HepG2 (cell line): ENCODE results near the gene RAD51D. TPM values are rescaled to one million over a fixed set of nuclear protein-coding genes. Genes with fewer than 3 reads are reported as not detected.

ENCODE experiments used
- ATAC-seq: fragments of 200-7000 bp; cut with Tn5 transposase; 3 replicates; pipeline ENCODE4 v1.9.1; 2020; ENCODE audit warnings: mild to moderate bottlenecking, moderate library complexity
- BruUV-seq: library from RNA; stranded (reverse); fragments of 400-500 nt; replicated peaks from 2 replicates; lab custom pipeline; 2021; lab: Mats Ljungman, UMichigan
- CTCF ChIA-PET: fragments of 300-600 bp; formaldehyde crosslinking; extraction: SDS; loops from one replicate; lab custom pipeline; 2021; ENCODE audit warnings: low total read pairs, inconsistent platforms, low intra/inter-chr PET ratio; lab: Yijun Ruan, JAX
- POLR2A ChIA-PET: fragments of 350-600 bp; sonication (Branson Sonifier 250); formaldehyde crosslinking; loops from one replicate; lab custom pipeline; 2020; ENCODE audit warnings: antibody characterized with exemption, inconsistent platforms; lab: Yijun Ruan, JAX
- DNase-seq: peaks from one replicate; pipeline ENCODE4 v3.0.0-alpha.2; 2015; ENCODE audit warnings: low spot score
- FAIRE-seq: peaks from 3 replicates; lab custom pipeline; 2011; peaks lifted over from hg19 to GRCh38; lab: Jason Lieb, UNC
- H2AFZ ChIP-seq: one replicate; pipeline ENCODE4 v1.6.1; 2011; ENCODE audit warnings: low read length, inconsistent platforms
- H3K27ac ChIP-seq: fragments of 300-600 bp; 3 replicates; pipeline ENCODE4 v1.8.0; 2011; ENCODE audit warnings: mixed run types, mild to moderate bottlenecking, mixed read lengths, low read length, inconsistent platforms; ENCODE audit not compliant: insufficient read depth; ENCODE audit errors: extremely low read length
- H3K27me3 ChIP-seq, 2 experiments: fragments of 200-600 bp in 1 of 2; 2 replicates in 1 of 2; 3 replicates in 1 of 2; pipeline versions ENCODE4 v1.6.0 to v1.8.0; 2011; ENCODE audit warnings: low read length in 2 of 2, mild to moderate bottlenecking in 2 of 2, moderate library complexity in 2 of 2, inconsistent platforms in 1 of 2; ENCODE audit not compliant: insufficient read depth in 2 of 2, control insufficient read depth in 1 of 2
- H3K36me3 ChIP-seq, 2 experiments: fragments of 200-600 bp in 1 of 2; replicated peaks in 1 of 2; 2 replicates in 1 of 2; 3 replicates in 1 of 2; pipeline versions ENCODE4 v1.5.1 to v1.8.0; 2011; ENCODE audit warnings: low read length in 2 of 2, inconsistent platforms in 1 of 2; ENCODE audit not compliant: insufficient read depth in 2 of 2, control insufficient read depth in 1 of 2
- H3K4me1 ChIP-seq: 2 replicates; pipeline ENCODE4 v1.5.1; 2012; ENCODE audit warnings: low read length, inconsistent platforms; ENCODE audit not compliant: insufficient read depth
- H3K4me2 ChIP-seq: 2 replicates; pipeline ENCODE4 v1.6.0; 2011; ENCODE audit warnings: low read depth, low read length, inconsistent platforms
- H3K4me3 ChIP-seq, 3 experiments: fragments of 200-600 bp in 1 of 3; sonication (generic), shearing (Covaris generic) in 1 of 3; replicated peaks in 1 of 3; 2 replicates each; pipeline ENCODE4 v1.5.1; 2011 to 2016; ENCODE audit warnings: low read length in 3 of 3, inconsistent platforms in 2 of 3, low read depth in 2 of 3, mild to moderate bottlenecking in 2 of 3, control low read depth in 1 of 3, mixed read lengths in 1 of 3; ENCODE audit not compliant: insufficient read depth in 1 of 3
- H3K79me2 ChIP-seq: one replicate; pipeline ENCODE4 v1.6.1; 2011; ENCODE audit warnings: low read length, inconsistent platforms; ENCODE audit not compliant: insufficient read depth
- H3K9ac ChIP-seq: 2 replicates; pipeline ENCODE4 v1.6.0; 2011; ENCODE audit warnings: mild to moderate bottlenecking, low read depth, low read length, inconsistent platforms; ENCODE audit not compliant: insufficient read depth
- H3K9me3 ChIP-seq: 2 replicates; pipeline ENCODE4 v1.5.1; 2012; ENCODE audit warnings: mild to moderate bottlenecking, low read length
- H4K20me1 ChIP-seq: 2 replicates; pipeline ENCODE4 v1.6.0; 2011; ENCODE audit warnings: inconsistent platforms, mild to moderate bottlenecking, low read length, moderate library complexity; ENCODE audit not compliant: insufficient read depth
- CHD4 ChIP-seq: fragments of 200-600 bp; sonication (generic); IDR thresholded peaks from 2 replicates; pipeline ENCODE4 v1.7.0; 2017; ENCODE audit warnings: mild to moderate bottlenecking, low read length, borderline replicate concordance
- NFIC ChIP-seq: IDR thresholded peaks from 2 replicates; pipeline ENCODE4 v1.6.1; 2012; ENCODE audit warnings: mild to moderate bottlenecking, low read length, inconsistent platforms
- NR3C1 ChIP-seq: sonication (generic); formaldehyde crosslinking; IDR thresholded peaks from 2 replicates; pipeline ENCODE4 v1.4.0; 2020; ENCODE audit warnings: missing genetic modification reagents
- SAFB2 ChIP-seq: sonication (generic); formaldehyde crosslinking; IDR thresholded peaks from 2 replicates; pipeline ENCODE4 v1.5.1; 2020; ENCODE audit warnings: missing genetic modification reagents, low read depth, mild to moderate bottlenecking, borderline replicate concordance
- TP53 ChIP-seq: sonication (generic); formaldehyde crosslinking; conservative IDR thresholded peaks from 2 replicates; pipeline ENCODE4 v1.4.0; 2020; ENCODE audit warnings: missing genetic modification reagents
- ZBTB3 ChIP-seq: sonication (generic); formaldehyde crosslinking; IDR thresholded peaks from 2 replicates; pipeline ENCODE4 v1.4.0; 2020; ENCODE audit warnings: low read depth, mild to moderate bottlenecking, moderate library complexity, missing genetic modification reagents, borderline replicate concordance
- ZNF143 ChIP-seq: sonication (generic); formaldehyde crosslinking; IDR thresholded peaks from 2 replicates; pipeline ENCODE4 v1.4.0; 2020; ENCODE audit warnings: missing genetic modification reagents
- ZNF430 ChIP-seq: sonication (generic); formaldehyde crosslinking; IDR thresholded peaks from 2 replicates; pipeline ENCODE4 v1.9.0; 2021; ENCODE audit warnings: mild to moderate bottlenecking, missing genetic modification reagents
- ZNF501 ChIP-seq: sonication (generic); formaldehyde crosslinking; IDR thresholded peaks from 2 replicates; pipeline ENCODE4 v1.5.1; 2020; ENCODE audit warnings: mild to moderate bottlenecking, moderate library complexity, missing genetic modification reagents
- ZNF562 ChIP-seq: sonication (generic); formaldehyde crosslinking; IDR thresholded peaks from 2 replicates; pipeline ENCODE4 v1.8.0; 2022; ENCODE audit warnings: missing genetic modification reagents, borderline replicate concordance
- ZNF709 ChIP-seq: sonication (generic); formaldehyde crosslinking; IDR thresholded peaks from 2 replicates; pipeline ENCODE4 v1.5.0; 2020; ENCODE audit warnings: mild to moderate bottlenecking, missing genetic modification reagents
- ZSCAN9 ChIP-seq: IDR thresholded peaks from 2 replicates; pipeline ENCODE4 v1.6.1; 2016; ENCODE audit warnings: borderline replicate concordance
- WGBS: methylation state at CpG from one replicate; pipeline ENCODE4 v1.1.6; 2017; ENCODE audit warnings: low lambda C conversion rate; 5-methylcytosine and 5-hydroxymethylcytosine counted together
- in situ Hi-C: cut with HindIII; loops from 2 replicates; pipeline ENCODE4 v1.10.0; 2017; ENCODE audit warnings: low pct_unique_long_range_greater_than_20kb; ENCODE audit not compliant: extremely low pct_ligation_motif_present
- intact Hi-C: fragments of 100-400 bp; cut with micrococcal nuclease; formaldehyde crosslinking; loops from one replicate; pipeline ENCODE4 v1.10.0; 2022; ENCODE audit not compliant: unreplicated experiment
- polyA plus RNA-seq, 8 experiments: library from polyadenylated mRNA; depleted of rRNA in 3 of 8; stranded (reverse) in 7 of 8; unstranded in 1 of 8; fragments of >200 nt; fragmentation: Illumina TruSeq in 4 of 8; extraction: Trizol in 4 of 8; gene quantifications; 2 replicates each; pipeline versions ENCODE4 v1.2.1 to v1.2.3, GENCODE V29; 2011 to 2016; ENCODE audit warnings: low read depth in 4 of 8, missing spikeins in 1 of 8, mixed read lengths in 1 of 8; ENCODE audit not compliant: insufficient read depth in 1 of 8
- total RNA-seq, 5 experiments: library from RNA; depleted of rRNA; stranded (reverse); fragments of >200 nt; fragmentation: Illumina TruSeq; extraction: Trizol; gene quantifications; 2 replicates each; pipeline ENCODE4 v1.2.3, GENCODE V29; 2016; ENCODE audit warnings: low read depth in 1 of 5
- TF ChIP-seq, protein P1 (sequence below): sonication (generic); formaldehyde crosslinking; IDR thresholded peaks from 2 replicates; pipeline ENCODE4 v1.8.0; 2022; ENCODE audit warnings: mild to moderate bottlenecking, missing genetic modification reagents, borderline replicate concordance
- TF ChIP-seq, protein P2 (sequence below): IDR thresholded peaks from 2 replicates; pipeline ENCODE4 v1.6.1; 2016; ENCODE audit warnings: missing genetic modification reagents, missing compliant biosample characterization
- TF ChIP-seq, protein P3 (sequence below): sonication (generic); formaldehyde crosslinking; IDR thresholded peaks from 2 replicates; pipeline ENCODE4; 2020; ENCODE audit warnings: missing genetic modification reagents, mild to moderate bottlenecking, borderline replicate concordance

RAD51D gene
- total and polyA plus RNA-seq, 2 of the 13 experiments (the other 11 are each of a cell fraction or from before 2014, with no cell fraction given), result 6.7 to 13.1 TPM

DNA sequence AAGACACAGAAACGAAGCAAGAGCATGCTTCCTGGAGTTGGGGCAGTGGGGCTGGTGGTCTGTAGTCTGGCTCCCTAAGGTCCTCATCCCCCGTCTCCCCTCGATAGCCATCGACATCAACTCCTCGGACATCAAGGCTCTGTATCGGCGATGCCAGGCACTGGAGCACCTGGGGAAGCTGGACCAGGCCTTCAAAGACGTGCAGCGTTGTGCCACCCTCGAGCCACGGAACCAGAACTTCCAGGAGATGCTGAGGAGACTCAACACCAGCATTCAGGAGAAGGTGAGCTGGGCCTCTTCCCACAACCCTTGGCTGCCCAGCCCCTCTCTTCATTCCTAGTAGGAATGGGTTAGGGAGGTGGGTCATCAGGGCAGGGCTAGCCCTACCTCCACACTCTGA lies 30.3 kb upstream of the RAD51D start:
- ChIA-PET POLR2A (no interaction called here), CTCF (no interaction called here)
- FAIRE-seq (no peak), ATAC-seq (no peak), DNase-seq (no peak)
- Histone ChIP-seq H2AFZ (no peak overlapping the region), H3K36me3 (no peaks in the 10 kb centered on the region), H3K27me3 (peaks cover 8 to 40% of the 10 kb centered on the region in 2 experiments; a peak in 3 of 5 replicates), H3K9ac (no peak overlapping the region), H3K4me3 (no peak overlapping the region), H3K4me1 (peaks cover 23% of the 10 kb centered on the region), H3K4me2 (no peak overlapping the region), H3K9me3 (no peaks in the 10 kb centered on the region), H3K79me2 (no peaks in the 10 kb centered on the region), H4K20me1 (no peaks in the 10 kb centered on the region), H3K27ac (no peak overlapping the region)
- in situ Hi-C loops (no loop called here), intact Hi-C loops (no loop called here)
- no TSS peak for BruUV-seq
- TF ChIP-seq ZNF562 (CRISPR knock-in tag), result no peak
- no peak for TF ChIP-seq CHD4
- TF ChIP-seq NR3C1, result no peak
- TF ChIP-seq, protein P1, sequence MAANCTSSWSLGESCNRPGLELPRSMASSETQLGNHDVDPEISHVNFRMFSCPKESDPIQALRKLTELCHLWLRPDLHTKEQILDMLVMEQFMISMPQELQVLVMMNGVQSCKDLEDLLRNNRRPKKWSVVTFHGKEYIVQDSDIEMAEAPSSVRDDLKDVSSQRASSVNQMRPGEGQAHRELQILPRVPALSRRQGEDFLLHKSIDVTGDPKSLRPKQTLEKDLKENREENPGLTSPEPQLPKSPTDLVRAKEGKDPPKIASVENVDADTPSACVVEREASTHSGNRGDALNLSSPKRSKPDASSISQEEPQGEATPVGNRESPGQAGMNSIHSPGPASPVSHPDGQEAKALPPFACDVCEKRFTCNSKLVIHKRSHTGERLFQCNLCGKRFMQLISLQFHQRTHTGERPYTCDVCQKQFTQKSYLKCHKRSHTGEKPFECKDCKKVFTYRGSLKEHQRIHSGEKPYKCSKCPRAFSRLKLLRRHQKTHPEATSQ (CRISPR knock-in tag), result no peak
- TF ChIP-seq ZBTB3 (CRISPR knock-in tag), result no peak
- TF ChIP-seq TP53 (CRISPR knock-in tag), result no peak
- no peak for TF ChIP-seq ZNF143
- TF ChIP-seq NFIC, result no peak
- no peak for TF ChIP-seq SAFB2 (CRISPR knock-in tag)
- TF ChIP-seq ZNF430 (CRISPR knock-in tag), result no peak
- TF ChIP-seq ZNF709 (CRISPR knock-in tag), result no peak
- TF ChIP-seq ZNF501 (CRISPR knock-in tag), result no peak
- TF ChIP-seq, protein P2, sequence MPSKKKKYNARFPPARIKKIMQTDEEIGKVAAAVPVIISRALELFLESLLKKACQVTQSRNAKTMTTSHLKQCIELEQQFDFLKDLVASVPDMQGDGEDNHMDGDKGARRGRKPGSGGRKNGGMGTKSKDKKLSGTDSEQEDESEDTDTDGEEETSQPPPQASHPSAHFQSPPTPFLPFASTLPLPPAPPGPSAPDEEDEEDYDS (CRISPR knock-in tag), result no peak
- no peak for TF ChIP-seq ZSCAN9
- TF ChIP-seq, protein P3, sequence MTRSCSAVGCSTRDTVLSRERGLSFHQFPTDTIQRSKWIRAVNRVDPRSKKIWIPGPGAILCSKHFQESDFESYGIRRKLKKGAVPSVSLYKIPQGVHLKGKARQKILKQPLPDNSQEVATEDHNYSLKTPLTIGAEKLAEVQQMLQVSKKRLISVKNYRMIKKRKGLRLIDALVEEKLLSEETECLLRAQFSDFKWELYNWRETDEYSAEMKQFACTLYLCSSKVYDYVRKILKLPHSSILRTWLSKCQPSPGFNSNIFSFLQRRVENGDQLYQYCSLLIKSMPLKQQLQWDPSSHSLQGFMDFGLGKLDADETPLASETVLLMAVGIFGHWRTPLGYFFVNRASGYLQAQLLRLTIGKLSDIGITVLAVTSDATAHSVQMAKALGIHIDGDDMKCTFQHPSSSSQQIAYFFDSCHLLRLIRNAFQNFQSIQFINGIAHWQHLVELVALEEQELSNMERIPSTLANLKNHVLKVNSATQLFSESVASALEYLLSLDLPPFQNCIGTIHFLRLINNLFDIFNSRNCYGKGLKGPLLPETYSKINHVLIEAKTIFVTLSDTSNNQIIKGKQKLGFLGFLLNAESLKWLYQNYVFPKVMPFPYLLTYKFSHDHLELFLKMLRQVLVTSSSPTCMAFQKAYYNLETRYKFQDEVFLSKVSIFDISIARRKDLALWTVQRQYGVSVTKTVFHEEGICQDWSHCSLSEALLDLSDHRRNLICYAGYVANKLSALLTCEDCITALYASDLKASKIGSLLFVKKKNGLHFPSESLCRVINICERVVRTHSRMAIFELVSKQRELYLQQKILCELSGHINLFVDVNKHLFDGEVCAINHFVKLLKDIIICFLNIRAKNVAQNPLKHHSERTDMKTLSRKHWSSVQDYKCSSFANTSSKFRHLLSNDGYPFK, result no peak
- WGBS, result 57% methylated on average over 1 of the region's 11 CpGs
